Inflammatory macrophage treated with lipopolysaccharide for 1 hour (primary cell): ENCODE results near the gene RC3H2.

Experiments used
- DNase-seq, 2 donors: peaks; one replicate each; pipeline ENCODE4 v3.0.0-alpha.2; 2020 to 2022

Gene RC3H2

GRCh38 chr9:122800066-122801060 lies 104.8 kb downstream of the RC3H2 start, which contains the start of gene OR1K1:
TSS of gene OR1K1 (plus strand) at chr9:122800123. CDS start at chr9:122800123, 0 bp downstream.
- DNase-seq: no peak

- no peak for DNase-seq
Measured at GRCh38 chr9:122797316-122798063, 107.7 kb downstream of the RC3H2 start.
